GM21737 (cell line): ENCODE measurements around the gene OAS3.
"Not testable (repeated sequence)": the region's sequence is repeated elsewhere in the genome, so short reads cannot be mapped to it uniquely, and the experiment has no call there.

Experiments
- ATAC-seq: cut with Tn5 transposase; IDR thresholded peaks from one replicate; pipeline ENCODE4 v1.9.1; 2021; ENCODE audit warnings: mild to moderate bottlenecking, moderate library complexity; ENCODE audit not compliant: unreplicated experiment

OAS3 gene

GRCh38 chr12:112926416-112927033 lies 11.7 kb upstream of the OAS3 start:
- ATAC-seq: not testable (repeated sequence)

DNA sequence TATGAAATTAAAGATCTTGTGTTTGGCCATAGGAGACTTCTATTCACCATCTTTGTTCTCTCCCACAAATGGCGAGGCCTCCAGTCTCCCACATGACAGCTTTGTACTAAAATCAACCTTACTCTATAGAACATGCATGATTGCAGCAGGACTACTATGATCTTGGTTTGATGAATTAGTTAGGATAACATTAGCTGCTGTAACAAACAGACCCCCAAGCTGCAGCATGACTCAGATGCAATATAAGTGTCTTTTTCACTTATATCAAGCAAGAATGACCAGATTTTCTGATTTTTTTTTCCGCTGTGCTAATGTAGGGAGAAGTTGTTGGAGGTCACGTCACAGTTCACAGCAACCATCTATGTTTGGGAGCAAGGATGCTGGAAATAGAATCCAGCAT lies 10.8 kb upstream of the OAS3 start:
- no peak for ATAC-seq

- ATAC-seq: no peak
Observed at GRCh38 chr12:112927925-112928324, 10.3 kb upstream of the OAS3 start.

GRCh38 chr12:112928978-112929377 lies 9.3 kb upstream of the OAS3 start:
- ATAC-seq: no peak

GRCh38 chr12:112929715-112930114 lies 8.6 kb upstream of the OAS3 start:
- ATAC-seq: no peak

DNA sequence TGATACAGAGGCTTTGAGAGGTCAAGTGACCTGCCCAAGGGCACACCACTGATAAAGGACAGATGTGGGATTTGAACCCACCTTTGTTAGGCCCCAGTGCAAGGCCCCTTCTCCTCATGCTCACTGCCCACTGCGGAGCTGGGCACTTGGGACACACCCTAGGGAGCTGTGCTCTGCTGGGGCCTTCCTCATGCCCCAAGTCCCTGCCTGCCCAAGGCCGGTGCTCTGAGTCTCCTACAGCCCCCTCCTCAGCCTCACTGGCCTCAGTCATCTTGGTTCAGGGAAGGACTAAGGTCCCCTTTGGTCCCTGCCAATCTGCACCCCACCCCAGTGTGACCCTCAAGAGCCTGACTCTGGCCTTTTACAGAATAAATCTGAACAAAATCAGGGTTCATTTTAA lies 7.9 kb upstream of the OAS3 start:
- ATAC-seq: no peak

GRCh38 chr12:112932485-112933128 lies 5.7 kb upstream of the OAS3 start:
- no peak for ATAC-seq

GRCh38 chr12:112933129-112933505 lies 5.2 kb upstream of the OAS3 start:
- ATAC-seq: no peak

- no peak for ATAC-seq
Observed at GRCh38 chr12:112936264-112936663, 2.0 kb upstream of the OAS3 start.

GRCh38 chr12:112936927-112937326 lies 1.3 kb upstream of the OAS3 start:
- ATAC-seq: no peak

DNA sequence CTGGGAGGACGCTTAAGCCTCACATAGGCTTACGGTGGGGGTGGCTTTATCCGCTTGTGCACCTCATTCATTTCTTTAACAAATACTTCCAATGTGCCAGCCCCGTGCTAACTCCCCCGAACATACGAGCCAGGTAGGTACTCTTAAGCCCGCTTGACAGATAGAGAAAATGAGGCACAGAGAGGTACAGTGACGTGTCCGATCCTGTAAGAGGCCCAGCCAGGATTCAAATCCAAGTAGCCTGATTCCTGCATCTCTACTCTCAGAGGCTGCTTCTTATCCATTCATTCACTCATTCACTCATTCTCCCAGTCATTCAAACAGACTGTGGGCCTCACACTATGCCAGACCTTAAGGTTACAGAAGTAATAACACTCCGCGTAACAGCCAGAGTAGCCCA lies 477 bp downstream of the OAS3 start:
- no peak for ATAC-seq

GRCh38 chr12:112939761-112940381 lies 1.6 kb downstream of the OAS3 start:
- no peak for ATAC-seq

DNA sequence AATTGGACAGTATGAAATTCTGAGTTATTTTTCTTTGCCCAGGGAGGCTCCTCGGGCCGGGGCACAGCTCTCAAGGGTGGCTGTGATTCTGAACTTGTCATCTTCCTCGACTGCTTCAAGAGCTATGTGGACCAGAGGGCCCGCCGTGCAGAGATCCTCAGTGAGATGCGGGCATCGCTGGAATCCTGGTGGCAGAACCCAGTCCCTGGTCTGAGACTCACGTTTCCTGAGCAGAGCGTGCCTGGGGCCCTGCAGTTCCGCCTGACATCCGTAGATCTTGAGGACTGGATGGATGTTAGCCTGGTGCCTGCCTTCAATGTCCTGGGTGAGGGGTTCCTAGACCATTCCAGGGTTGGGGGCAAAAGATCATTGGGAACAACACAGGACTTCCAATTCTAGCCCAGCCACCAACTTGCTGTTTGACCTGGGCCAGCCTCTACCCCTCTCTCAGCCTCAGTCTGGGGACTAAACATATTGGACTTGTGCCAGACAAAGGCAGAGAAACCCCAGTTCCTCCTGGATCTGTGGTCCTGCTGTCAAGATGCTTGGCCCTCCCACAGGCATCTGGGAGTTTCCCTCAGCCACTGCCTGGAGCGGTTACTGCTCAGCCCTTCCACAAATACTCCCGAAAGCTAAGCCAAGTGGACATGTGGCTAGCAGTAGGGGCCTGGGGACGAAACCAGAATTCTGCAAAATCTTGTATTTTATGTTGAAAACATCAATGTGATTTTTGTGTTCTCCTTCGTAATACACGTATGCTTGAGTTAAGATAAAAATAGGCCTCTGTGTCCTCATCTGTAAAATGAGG lies 3.5 kb downstream of the OAS3 start:
- ATAC-seq: no peak

DNA sequence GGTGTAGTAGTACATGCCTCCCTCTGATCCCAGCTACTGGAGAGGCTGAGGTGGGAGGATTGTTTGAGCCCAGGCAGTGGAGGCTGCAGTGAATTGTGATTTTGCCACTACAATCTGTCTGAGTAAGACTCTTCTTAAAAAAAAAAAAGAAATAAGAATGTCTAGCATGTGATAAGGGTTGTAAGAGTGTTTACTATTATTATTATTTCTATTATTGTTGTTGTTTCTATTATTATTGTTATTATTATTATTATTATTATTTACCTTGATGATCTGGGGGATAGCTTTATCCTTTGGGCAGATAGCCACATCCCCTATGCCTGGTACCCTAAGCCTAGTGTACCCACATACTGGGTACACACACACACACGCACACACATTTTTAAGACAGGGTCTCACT lies 4.3 kb downstream of the OAS3 start:
- ATAC-seq: no peak

DNA sequence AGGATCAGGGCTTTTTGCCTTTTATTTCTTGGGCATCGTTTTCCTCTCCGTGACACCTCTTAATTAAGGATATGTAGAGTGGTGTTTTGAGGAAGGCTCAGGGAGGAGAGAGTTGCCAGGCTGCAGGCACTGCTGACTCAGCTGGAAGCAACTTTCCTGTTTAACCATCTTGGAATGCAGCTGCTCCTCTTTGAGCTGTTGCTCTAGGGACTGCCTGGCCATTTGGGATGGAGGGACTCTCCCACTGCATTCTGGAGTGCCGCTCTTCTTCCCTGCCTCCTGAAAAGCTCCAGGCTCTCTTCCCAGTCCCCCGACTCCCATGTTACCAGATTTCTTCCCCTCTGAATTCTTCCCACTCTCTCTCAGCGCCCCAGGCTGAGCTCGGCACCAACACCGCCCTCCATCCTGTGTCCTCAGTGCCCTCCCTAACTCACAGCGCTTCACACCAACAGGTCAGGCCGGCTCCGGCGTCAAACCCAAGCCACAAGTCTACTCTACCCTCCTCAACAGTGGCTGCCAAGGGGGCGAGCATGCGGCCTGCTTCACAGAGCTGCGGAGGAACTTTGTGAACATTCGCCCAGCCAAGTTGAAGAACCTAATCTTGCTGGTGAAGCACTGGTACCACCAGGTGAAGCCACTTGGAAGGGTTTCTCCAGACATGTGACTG lies 5.9 kb downstream of the OAS3 start:
- no peak for ATAC-seq

- ATAC-seq: no peak
Observed at GRCh38 chr12:112945515-112945914, 7.2 kb downstream of the OAS3 start.

- ATAC-seq: no peak
Observed at GRCh38 chr12:112946236-112947000, 8.1 kb downstream of the OAS3 start.

DNA sequence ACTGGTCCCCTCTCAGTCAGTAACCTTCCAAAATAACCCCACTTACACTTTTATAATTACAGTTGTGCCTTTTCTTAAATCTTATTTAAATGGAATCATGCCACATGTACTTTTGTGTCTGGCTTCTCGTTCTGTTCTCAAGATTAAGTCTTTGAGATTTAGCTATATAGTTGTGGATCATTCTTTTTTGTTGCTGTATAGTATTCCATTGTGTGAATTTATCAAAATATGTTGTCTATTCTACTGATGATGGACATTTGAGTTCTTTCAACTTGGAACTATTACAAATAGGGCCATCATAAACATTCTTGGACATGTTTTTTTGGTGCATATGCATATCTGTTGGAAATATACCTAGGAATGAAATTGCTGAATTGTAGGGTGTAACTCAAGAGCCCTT lies 9.0 kb downstream of the OAS3 start:
- no peak for ATAC-seq

DNA sequence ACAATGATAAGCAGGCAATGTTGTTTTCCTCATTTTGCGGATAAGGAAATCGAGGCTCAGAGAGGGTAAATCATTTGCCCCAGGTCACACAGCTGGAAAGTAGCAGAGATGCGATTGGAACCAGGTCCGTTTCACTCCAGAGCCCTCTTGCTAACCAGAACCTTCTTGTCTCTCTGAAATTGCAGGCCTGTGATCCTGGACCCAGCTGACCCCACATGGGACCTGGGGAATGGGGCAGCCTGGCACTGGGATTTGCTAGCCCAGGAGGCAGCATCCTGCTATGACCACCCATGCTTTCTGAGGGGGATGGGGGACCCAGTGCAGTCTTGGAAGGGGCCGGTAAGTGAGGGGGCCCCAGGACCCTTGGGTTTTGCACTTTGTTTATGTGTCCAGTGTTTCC lies 9.5 kb downstream of the OAS3 start:
- ATAC-seq: no peak

DNA sequence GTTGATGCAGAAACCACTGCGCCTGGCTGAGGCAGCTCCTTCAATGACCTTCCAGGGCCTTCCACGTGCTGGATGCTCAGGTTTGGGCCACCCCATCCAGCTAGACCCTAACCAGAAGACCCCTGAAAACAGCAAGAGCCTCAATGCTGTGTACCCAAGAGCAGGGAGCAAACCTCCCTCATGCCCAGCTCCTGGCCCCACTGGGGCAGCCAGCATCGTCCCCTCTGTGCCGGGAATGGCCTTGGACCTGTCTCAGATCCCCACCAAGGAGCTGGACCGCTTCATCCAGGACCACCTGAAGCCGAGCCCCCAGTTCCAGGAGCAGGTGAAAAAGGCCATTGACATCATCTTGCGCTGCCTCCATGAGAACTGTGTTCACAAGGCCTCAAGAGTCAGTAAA lies 10.5 kb downstream of the OAS3 start:
- no peak for ATAC-seq
